ENCODE data around the gene TRIM22.
"Not testable (repeated sequence)": the region's sequence is repeated elsewhere in the genome, so short reads cannot be mapped to it uniquely, and the experiment has no call there.

Gene TRIM22

GRCh38 chr11:5695580-5695979 lies 6.0 kb downstream of the TRIM22 start:
- DNase-seq (ENCODE audit: low spot score in 2 of 2) = no peak
- H3K36me3 Mint-ChIP-seq (ENCODE audit: insufficient read depth) = peaks cover 55% of the 10 kb centered on the region
- peaks cover 70% of the 10 kb centered on the region for H3K4me1 Mint-ChIP-seq
- no peaks in the 10 kb centered on the region for H3K27me3 Mint-ChIP-seq
- H3K9me3 Mint-ChIP-seq = no peaks in the 10 kb centered on the region
- ATAC-seq (replicated peaks; ENCODE audit: extremely low read depth, poor library complexity, severe bottlenecking) = no peak
- no peak overlapping the region for H3K4me3 Mint-ChIP-seq
- H3K27ac Mint-ChIP-seq (ENCODE audit: low read depth) = peak overlapping the region; percentile 18

GRCh38 chr11:5696210-5696609 lies 6.6 kb downstream of the TRIM22 start:
- Mint-ChIP-seq H3K36me3 (ENCODE audit: insufficient read depth) (peaks cover 61% of the 10 kb centered on the region), H3K27ac (ENCODE audit: low read depth) (peak overlapping the region; percentile 18), H3K27me3 (no peaks in the 10 kb centered on the region), H3K9me3 (no peaks in the 10 kb centered on the region), H3K4me1 (peaks cover 70% of the 10 kb centered on the region), H3K4me3 (no peak overlapping the region)
- DNase-seq (ENCODE audit: low spot score in 2 of 2) = no peak
- ATAC-seq (replicated peaks; ENCODE audit: extremely low read depth, poor library complexity, severe bottlenecking) = no peak

DNA sequence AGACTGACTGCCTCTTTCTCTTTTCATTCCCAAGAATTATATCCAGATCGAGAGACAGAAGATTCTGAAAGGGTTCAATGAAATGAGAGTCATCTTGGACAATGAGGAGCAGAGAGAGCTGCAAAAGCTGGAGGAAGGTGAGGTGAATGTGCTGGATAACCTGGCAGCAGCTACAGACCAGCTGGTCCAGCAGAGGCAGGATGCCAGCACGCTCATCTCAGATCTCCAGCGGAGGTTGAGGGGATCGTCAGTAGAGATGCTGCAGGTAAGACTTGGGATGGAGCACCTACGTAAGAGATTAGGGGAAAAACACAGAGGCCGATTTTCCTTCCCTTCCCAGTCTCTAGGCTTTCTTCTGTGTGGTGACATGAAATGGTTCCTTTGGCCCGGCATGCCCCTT lies 8.7 kb downstream of the TRIM22 start:
- peaks cover 65% of the 10 kb centered on the region for H3K36me3 Mint-ChIP-seq (ENCODE audit: insufficient read depth)
- peaks cover 63% of the 10 kb centered on the region for H3K4me1 Mint-ChIP-seq
- no peak overlapping the region for H3K27ac Mint-ChIP-seq (ENCODE audit: low read depth)
- no peak overlapping the region for H3K4me3 Mint-ChIP-seq
- no peak for DNase-seq (ENCODE audit: low spot score in 2 of 2)
- H3K27me3 Mint-ChIP-seq = no peaks in the 10 kb centered on the region
- H3K9me3 Mint-ChIP-seq = no peaks in the 10 kb centered on the region
- no peak for ATAC-seq (replicated peaks; ENCODE audit: extremely low read depth, poor library complexity, severe bottlenecking)

GRCh38 chr11:5700421-5701054 lies 10.9 kb downstream of the TRIM22 start:
- peaks cover 75% of the 10 kb centered on the region for H3K36me3 Mint-ChIP-seq (ENCODE audit: insufficient read depth)
- H3K4me1 Mint-ChIP-seq = peaks cover 64% of the 10 kb centered on the region
- no peaks in the 10 kb centered on the region for H3K9me3 Mint-ChIP-seq
- no peaks in the 10 kb centered on the region for H3K27me3 Mint-ChIP-seq
- no peak overlapping the region for H3K27ac Mint-ChIP-seq (ENCODE audit: low read depth)
- DNase-seq (ENCODE audit: low spot score in 2 of 2) (no peak), ATAC-seq (replicated peaks; ENCODE audit: extremely low read depth, poor library complexity, severe bottlenecking) (no peak)
- no peak overlapping the region for H3K4me3 Mint-ChIP-seq

- Mint-ChIP-seq H3K36me3 (ENCODE audit: insufficient read depth) (peaks cover 76% of the 10 kb centered on the region), H3K4me3 (no peak overlapping the region), H3K4me1 (peaks cover 61% of the 10 kb centered on the region), H3K27me3 (no peaks in the 10 kb centered on the region), H3K9me3 (no peaks in the 10 kb centered on the region), H3K27ac (ENCODE audit: low read depth) (no peak overlapping the region)
- no peak for ATAC-seq (replicated peaks; ENCODE audit: extremely low read depth, poor library complexity, severe bottlenecking)
- no peak for DNase-seq (ENCODE audit: low spot score in 2 of 2)
Observed at GRCh38 chr11:5701055-5701577, 11.5 kb downstream of the TRIM22 start.

DNA sequence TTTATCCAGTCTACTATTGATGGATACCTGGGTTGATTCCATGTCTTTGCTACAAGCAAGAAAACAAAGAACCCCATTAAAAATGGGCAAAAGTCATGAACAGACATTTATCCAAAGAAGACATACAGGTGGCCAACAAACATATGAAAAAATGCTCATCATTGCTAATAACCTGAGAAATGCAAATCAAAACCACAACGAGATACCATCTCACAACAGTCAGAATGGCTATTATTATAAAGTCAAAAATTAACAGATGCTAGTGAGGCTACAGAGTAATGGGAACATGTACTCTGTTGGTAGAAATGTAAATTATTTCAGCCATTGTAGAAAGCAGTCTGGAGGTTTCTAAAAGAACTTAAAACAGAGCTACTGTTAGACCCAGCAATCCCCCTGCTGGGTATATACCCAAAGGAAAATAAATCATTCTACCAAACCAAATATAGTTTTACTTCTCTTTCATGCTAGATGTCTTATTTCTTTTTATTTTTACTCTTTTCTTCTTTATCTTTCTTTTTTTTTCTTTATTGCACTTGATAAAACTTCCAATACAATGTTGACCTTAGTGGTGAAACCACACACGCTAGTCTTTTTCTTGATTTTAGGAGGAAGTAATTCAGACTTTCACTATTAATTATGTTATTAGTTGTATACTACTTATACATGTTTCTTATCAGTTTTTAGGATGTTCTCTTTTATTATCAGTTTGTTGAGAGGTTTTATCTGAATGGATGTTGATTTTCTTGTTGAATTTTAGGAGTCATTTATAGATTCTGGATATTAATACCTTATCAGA lies 14.3 kb downstream of the TRIM22 start:
- no peaks in the 10 kb centered on the region for H3K27me3 Mint-ChIP-seq
- DNase-seq (ENCODE audit: low spot score in 2 of 2) (no peak), ATAC-seq (replicated peaks; ENCODE audit: extremely low read depth, poor library complexity, severe bottlenecking) (no peak)
- H3K4me3 Mint-ChIP-seq = no peak overlapping the region
- H3K27ac Mint-ChIP-seq (ENCODE audit: low read depth) = peak overlapping the region; percentile 95
- H3K36me3 Mint-ChIP-seq (ENCODE audit: insufficient read depth) = peaks cover 74% of the 10 kb centered on the region
- H3K4me1 Mint-ChIP-seq = peaks cover 40% of the 10 kb centered on the region
- H3K9me3 Mint-ChIP-seq = no peaks in the 10 kb centered on the region

DNA sequence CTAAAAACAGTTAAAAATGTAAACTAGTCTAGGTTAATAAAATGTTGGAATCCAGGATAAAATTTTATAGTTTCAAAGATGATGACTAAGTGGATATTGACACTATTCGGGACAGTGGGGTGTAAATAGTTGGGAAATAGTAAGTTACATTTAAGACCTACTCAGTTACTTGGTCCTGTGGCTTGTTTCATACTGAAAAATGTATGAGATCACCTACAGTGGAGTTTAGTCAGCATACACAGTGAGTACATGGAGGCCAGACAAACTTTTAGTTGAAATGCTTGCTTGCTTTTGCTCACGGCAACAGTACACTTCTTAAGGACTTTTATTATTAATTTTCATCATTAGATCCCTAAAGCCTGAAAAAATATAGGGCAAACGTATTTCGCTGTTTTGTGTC lies 16.1 kb downstream of the TRIM22 start:
- Mint-ChIP-seq H3K27ac (ENCODE audit: low read depth) (peak overlapping the region; percentile 95), H3K36me3 (ENCODE audit: insufficient read depth) (peaks cover 70% of the 10 kb centered on the region), H3K9me3 (no peaks in the 10 kb centered on the region), H3K27me3 (no peaks in the 10 kb centered on the region), H3K4me3 (no peak overlapping the region), H3K4me1 (peaks cover 32% of the 10 kb centered on the region)
- no peak for DNase-seq (ENCODE audit: low spot score in 2 of 2)
- ATAC-seq (replicated peaks; ENCODE audit: extremely low read depth, poor library complexity, severe bottlenecking) = no peak

DNA sequence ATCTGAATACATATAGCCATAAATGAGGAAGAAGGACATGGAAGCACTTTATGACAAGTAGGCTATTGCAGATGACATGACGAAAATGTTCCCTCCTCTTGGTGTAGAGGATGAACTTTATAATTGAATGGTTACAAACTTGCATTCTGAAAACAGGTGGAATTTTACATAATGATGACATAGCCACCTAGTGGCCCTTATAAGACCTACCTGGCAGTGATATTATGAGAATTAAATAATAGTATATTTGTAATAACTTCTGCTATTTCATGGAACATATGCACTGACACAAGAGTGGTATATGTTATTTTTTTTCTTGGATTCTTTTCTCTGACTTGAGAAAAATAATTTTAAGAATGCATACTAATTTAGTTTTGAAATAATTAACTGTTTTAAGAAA lies 22.9 kb downstream of the TRIM22 start:
- Mint-ChIP-seq H3K36me3 (ENCODE audit: insufficient read depth) (peaks cover 29% of the 10 kb centered on the region), H3K4me3 (no peak overlapping the region), H3K9me3 (no peaks in the 10 kb centered on the region), H3K27ac (ENCODE audit: low read depth) (peak overlapping the region; percentile 59), H3K4me1 (peaks cover 3% of the 10 kb centered on the region), H3K27me3 (no peaks in the 10 kb centered on the region)
- no peak for DNase-seq (ENCODE audit: low spot score in 2 of 2)
- ATAC-seq (replicated peaks; ENCODE audit: extremely low read depth, poor library complexity, severe bottlenecking) = no peak

DNA sequence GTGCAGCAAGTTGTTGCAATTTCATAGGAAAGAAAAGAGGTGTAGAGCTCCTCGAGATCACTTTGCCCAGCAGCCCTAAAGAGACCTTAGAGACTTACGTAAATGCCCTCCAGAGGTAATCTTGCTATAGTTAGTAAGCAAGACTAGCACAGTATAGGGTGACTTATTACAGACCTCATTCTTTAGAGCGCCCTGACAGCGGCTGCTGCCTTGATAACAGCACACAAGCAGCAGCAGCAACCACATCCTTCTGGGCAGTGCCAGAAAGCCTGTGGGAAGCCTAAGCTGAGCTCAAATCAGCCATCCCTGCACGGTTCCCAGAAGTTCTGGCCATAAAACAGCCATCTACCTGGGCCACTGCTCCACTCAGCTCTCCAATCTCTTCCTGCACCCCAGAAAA lies 24.1 kb downstream of the TRIM22 start:
- no peaks in the 10 kb centered on the region for H3K9me3 Mint-ChIP-seq
- peaks cover 19% of the 10 kb centered on the region for H3K36me3 Mint-ChIP-seq (ENCODE audit: insufficient read depth)
- ATAC-seq (replicated peaks; ENCODE audit: extremely low read depth, poor library complexity, severe bottlenecking) (no peak), DNase-seq (ENCODE audit: low spot score in 2 of 2) (no peak)
- H3K4me3 Mint-ChIP-seq = no peak overlapping the region
- H3K27ac Mint-ChIP-seq (ENCODE audit: low read depth) = no peak overlapping the region
- no peaks in the 10 kb centered on the region for H3K27me3 Mint-ChIP-seq
- peaks cover 3% of the 10 kb centered on the region for H3K4me1 Mint-ChIP-seq

DNA sequence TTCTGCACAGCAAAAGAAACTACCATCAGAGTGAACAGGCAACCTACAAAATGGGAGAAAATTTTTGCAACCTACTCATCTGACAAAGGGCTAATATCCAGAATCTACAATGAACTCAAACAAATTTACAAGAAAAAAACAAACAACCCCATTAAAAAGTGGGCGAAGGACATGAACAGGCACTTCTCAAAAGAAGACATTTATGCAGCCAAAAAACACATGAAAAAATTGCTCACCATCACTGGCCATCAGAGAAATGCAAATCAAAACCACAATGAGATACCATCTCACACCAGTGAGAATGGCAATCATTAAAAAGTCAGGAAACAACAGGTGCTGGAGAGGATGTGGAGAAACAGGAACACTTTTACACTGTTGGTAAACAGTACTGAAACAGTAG lies 26.9 kb downstream of the TRIM22 start:
- not testable (repeated sequence) for H3K27me3 Mint-ChIP-seq; DNase-seq (ENCODE audit: low spot score in 2 of 2); H3K27ac Mint-ChIP-seq (ENCODE audit: low read depth); H3K4me3 Mint-ChIP-seq; H3K4me1 Mint-ChIP-seq; H3K9me3 Mint-ChIP-seq; H3K36me3 Mint-ChIP-seq (ENCODE audit: insufficient read depth); ATAC-seq (replicated peaks; ENCODE audit: extremely low read depth, poor library complexity, severe bottlenecking)

- Mint-ChIP-seq H3K9me3 (no peaks in the 10 kb centered on the region), H3K4me3 (no peak overlapping the region), H3K27me3 (no peaks in the 10 kb centered on the region), H3K36me3 (ENCODE audit: insufficient read depth) (no peaks in the 10 kb centered on the region), H3K4me1 (peaks cover 6% of the 10 kb centered on the region), H3K27ac (ENCODE audit: low read depth) (no peak overlapping the region)
- ATAC-seq (replicated peaks; ENCODE audit: extremely low read depth, poor library complexity, severe bottlenecking) (no peak), DNase-seq (ENCODE audit: low spot score in 2 of 2) (no peak)
Observed at GRCh38 chr11:5719703-5720495, 30.3 kb downstream of the TRIM22 start.

GRCh38 chr11:5722622-5723021 lies 33.0 kb downstream of the TRIM22 start:
- no peak for ATAC-seq (replicated peaks; ENCODE audit: extremely low read depth, poor library complexity, severe bottlenecking)
- no peaks in the 10 kb centered on the region for H3K27me3 Mint-ChIP-seq
- H3K4me3 Mint-ChIP-seq = no peak overlapping the region
- DNase-seq (ENCODE audit: low spot score in 2 of 2) = no peak
- peaks cover 6% of the 10 kb centered on the region for H3K4me1 Mint-ChIP-seq
- no peaks in the 10 kb centered on the region for H3K36me3 Mint-ChIP-seq (ENCODE audit: insufficient read depth)
- no peak overlapping the region for H3K27ac Mint-ChIP-seq (ENCODE audit: low read depth)
- H3K9me3 Mint-ChIP-seq = no peaks in the 10 kb centered on the region

All from central memory CD8-positive, alpha-beta T cell (primary cell).